Measurements from ENCODE around the gene PRR7. TPM values are rescaled to one million over a fixed set of nuclear protein-coding genes. Genes with fewer than 3 reads are reported as not detected.
A peak's percentile ranks its signal among the peaks of the same experiment; 100 is the strongest.

The PRR7 gene
- total and polyA plus RNA-seq, 4 experiments from 2014 or later: 5.2 to 17.8 (median 10.7) TPM

- Mint-ChIP-seq H3K27ac (peak overlapping the region; percentile 88 to 98 (median 95)), H3K4me3 (peak overlapping the region in 7 of 8 donors; percentile 42 to 85 (median 56)), H3K4me1 (peaks cover 37 to 81% (median 56%) of the 10 kb centered on the region in 4 donors), H3K36me3 (peaks cover 46 to 65% of the 10 kb centered on the region in 2 donors), H3K9me3 (peaks cover 0 to 2% (median 0%) of the 10 kb centered on the region in 8 donors), H3K27me3 (no peaks in the 10 kb centered on the region)
- peak; percentile 66 to 90 (median 73) for DNase-seq
- H3K4me3 ChIP-seq (ENCODE audit: low read length in 2 of 2): no peak overlapping the region
- peak overlapping the region; percentile 94 for H3K27ac ChIP-seq (ENCODE audit: low read depth, low read length)
- peaks cover 50% of the 10 kb centered on the region for H3K36me3 ChIP-seq (ENCODE audit: insufficient read depth, low read length)
- ChIA-PET POLR2A (ENCODE audit: partially characterized antibody) (interaction anchor here (0.7 to 20.7 kb wide), 9 partner anchors 8 to 904 kb away, joined by 3 to 1171 read pairs (median 10); partner anchors contain the start of genes F12, GRK6, PFN3 and PRR7), CTCF (ENCODE audit: partially characterized antibody) (interaction anchor here (1.0 to 26.1 kb wide), 9 partner anchors 9 to 51 kb away, joined by 4 to 821 read pairs (median 5); partner anchors contain the start of genes F12 and PFN3)
- intact Hi-C loops (cut with micrococcal nuclease): loop anchor here (1.0 kb wide), 1 partner anchor 9 kb away; no protein-coding TSS in a partner anchor
- H3K4me1 ChIP-seq (ENCODE audit: insufficient read depth, low read length): peaks cover 80% of the 10 kb centered on the region
- H3K9me3 ChIP-seq (ENCODE audit: control insufficient read depth in 1 of 2, low read length in 2 of 2): no peaks in the 10 kb centered on the region
- no peaks in the 10 kb centered on the region for H3K27me3 ChIP-seq (ENCODE audit: insufficient read depth, low read length)
Observed at GRCh38 chr5:177440211-177440989, 6.2 kb upstream of the PRR7 start.

GRCh38 chr5:177440990-177441780 lies 5.4 kb upstream of the PRR7 start:
- H3K36me3 Mint-ChIP-seq: peaks cover 42 to 64% of the 10 kb centered on the region in 2 donors
- CTCF ChIA-PET (ENCODE audit: partially characterized antibody): interaction anchor here (0.9 to 26.1 kb wide), 9 partner anchors 11 to 52 kb away, joined by 4 to 821 read pairs (median 5); partner anchors contain the start of genes F12, GRK6 and PFN3
- POLR2A ChIA-PET (ENCODE audit: partially characterized antibody): interaction anchor here (0.7 to 20.7 kb wide), 11 partner anchors 7 to 905 kb away, joined by 3 to 1171 read pairs (median 10); partner anchors contain the start of genes F12, GRK6, PFN3 and PRR7
- H3K4me3 Mint-ChIP-seq: no peak overlapping the region
- H3K4me1 Mint-ChIP-seq: peaks cover 44 to 81% (median 62%) of the 10 kb centered on the region in 4 donors
- DNase-seq: no peak
- Histone ChIP-seq H3K36me3 (ENCODE audit: insufficient read depth, low read length) (peaks cover 44% of the 10 kb centered on the region), H3K9me3 (ENCODE audit: control insufficient read depth in 1 of 2, low read length in 2 of 2) (no peaks in the 10 kb centered on the region), H3K27me3 (ENCODE audit: insufficient read depth, low read length) (no peaks in the 10 kb centered on the region), H3K27ac (ENCODE audit: low read depth, low read length) (peak overlapping the region; percentile 94), H3K4me3 (ENCODE audit: low read length in 2 of 2) (no peak overlapping the region), H3K4me1 (ENCODE audit: insufficient read depth, low read length) (peaks cover 81% of the 10 kb centered on the region)
- H3K27me3 Mint-ChIP-seq: no peaks in the 10 kb centered on the region
- intact Hi-C loops (cut with micrococcal nuclease): loop anchor here (1.0 kb wide), 1 partner anchor 10 kb away; no protein-coding TSS in a partner anchor
- H3K9me3 Mint-ChIP-seq: peaks cover 0 to 2% (median 0%) of the 10 kb centered on the region in 8 donors
- peak overlapping the region; percentile 37 to 98 (median 78) for H3K27ac Mint-ChIP-seq

- no peak overlapping the region for H3K4me3 ChIP-seq (ENCODE audit: low read length in 2 of 2)
- intact Hi-C loops (cut with micrococcal nuclease): no loop called here
- H3K4me1 ChIP-seq (ENCODE audit: insufficient read depth, low read length): peaks cover 73% of the 10 kb centered on the region
- no peaks in the 10 kb centered on the region for H3K27me3 Mint-ChIP-seq
- H3K4me3 Mint-ChIP-seq: peak overlapping the region in 1 of 8 donors; percentile 45
- H3K9me3 Mint-ChIP-seq: peaks cover 0 to 2% (median 0%) of the 10 kb centered on the region in 8 donors
- POLR2A ChIA-PET (ENCODE audit: partially characterized antibody): interaction anchor here (0.7 to 20.7 kb wide), 6 partner anchors 10 to 53 kb away, joined by 3 to 1171 read pairs (median 76); partner anchors contain the start of genes F12, GRK6 and PFN3
- H3K36me3 Mint-ChIP-seq: peaks cover 32 to 55% of the 10 kb centered on the region in 2 donors
- H3K27ac ChIP-seq (ENCODE audit: low read depth, low read length): peak overlapping the region; percentile 94
- H3K9me3 ChIP-seq (ENCODE audit: control insufficient read depth in 1 of 2, low read length in 2 of 2): no peaks in the 10 kb centered on the region
- H3K4me1 Mint-ChIP-seq: peaks cover 42 to 72% (median 58%) of the 10 kb centered on the region in 4 donors
- H3K27me3 ChIP-seq (ENCODE audit: insufficient read depth, low read length): no peaks in the 10 kb centered on the region
- DNase-seq: no peak
- peaks cover 35% of the 10 kb centered on the region for H3K36me3 ChIP-seq (ENCODE audit: insufficient read depth, low read length)
- H3K27ac Mint-ChIP-seq: peak overlapping the region; percentile 37 to 99 (median 68)
- CTCF ChIA-PET (ENCODE audit: partially characterized antibody): interaction anchor here (0.9 to 26.1 kb wide), 4 partner anchors 10 to 51 kb away, joined by 4 to 821 read pairs (median 58); partner anchors contain the start of genes F12, GRK6 and PFN3
Observed at GRCh38 chr5:177442066-177442826, 4.4 kb upstream of the PRR7 start.

GRCh38 chr5:177443144-177443983 lies 3.2 kb upstream of the PRR7 start:
- no peaks in the 10 kb centered on the region for H3K27me3 Mint-ChIP-seq
- peaks cover 0 to 1% (median 0%) of the 10 kb centered on the region in 8 donors for H3K9me3 Mint-ChIP-seq
- Histone ChIP-seq H3K9me3 (ENCODE audit: control insufficient read depth in 1 of 2, low read length in 2 of 2) (no peaks in the 10 kb centered on the region), H3K4me3 (ENCODE audit: low read length in 2 of 2) (no peak overlapping the region), H3K36me3 (ENCODE audit: insufficient read depth, low read length) (peaks cover 26% of the 10 kb centered on the region), H3K27ac (ENCODE audit: low read depth, low read length) (peak overlapping the region; percentile 94), H3K27me3 (ENCODE audit: insufficient read depth, low read length) (no peaks in the 10 kb centered on the region), H3K4me1 (ENCODE audit: insufficient read depth, low read length) (peaks cover 72% of the 10 kb centered on the region)
- CTCF ChIA-PET (ENCODE audit: partially characterized antibody): interaction anchor here (1.6 to 26.1 kb wide), 6 partner anchors 9 to 57 kb away, joined by 3 to 821 read pairs (median 55); partner anchors contain the start of genes F12, GRK6 and PFN3
- H3K27ac Mint-ChIP-seq: peak overlapping the region; percentile 41 to 99 (median 95)
- POLR2A ChIA-PET (ENCODE audit: partially characterized antibody): interaction anchor here (0.9 to 20.7 kb wide), 8 partner anchors 7 to 133 kb away, joined by 3 to 1171 read pairs (median 90); partner anchors contain the start of genes F12, GRK6, PFN3 and RGS14
- intact Hi-C loops (cut with micrococcal nuclease): no loop called here
- no peak for DNase-seq
- H3K36me3 Mint-ChIP-seq: peaks cover 21 to 45% of the 10 kb centered on the region in 2 donors
- no peak overlapping the region for H3K4me3 Mint-ChIP-seq
- peaks cover 39 to 70% (median 55%) of the 10 kb centered on the region in 4 donors for H3K4me1 Mint-ChIP-seq

GRCh38 chr5:177444106-177445051 lies 2.2 kb upstream of the PRR7 start:
- Mint-ChIP-seq H3K4me3 (peak overlapping the region; percentile 16 to 89 (median 82)), H3K4me1 (peaks cover 36 to 68% (median 52%) of the 10 kb centered on the region in 4 donors), H3K9me3 (peaks cover 0 to 4% (median 0%) of the 10 kb centered on the region in 8 donors), H3K36me3 (peaks cover 13 to 39% of the 10 kb centered on the region in 2 donors), H3K27me3 (no peaks in the 10 kb centered on the region), H3K27ac (peak overlapping the region; percentile 95 to 99 (median 97))
- H3K27ac ChIP-seq (ENCODE audit: low read depth, low read length): peak overlapping the region; percentile 94
- H3K4me3 ChIP-seq (ENCODE audit: low read length in 2 of 2): no peak overlapping the region
- intact Hi-C loops (cut with micrococcal nuclease): no loop called here
- H3K9me3 ChIP-seq (ENCODE audit: control insufficient read depth in 1 of 2, low read length in 2 of 2): no peaks in the 10 kb centered on the region
- H3K4me1 ChIP-seq (ENCODE audit: insufficient read depth, low read length): peaks cover 71% of the 10 kb centered on the region
- CTCF ChIA-PET (ENCODE audit: partially characterized antibody): interaction anchor here (1.3 to 26.1 kb wide), 9 partner anchors 8 to 141 kb away, joined by 3 to 821 read pairs (median 6); partner anchors contain the start of genes F12, GRK6, PFN3 and PRELID1
- H3K36me3 ChIP-seq (ENCODE audit: insufficient read depth, low read length): peaks cover 21% of the 10 kb centered on the region
- POLR2A ChIA-PET (ENCODE audit: partially characterized antibody): interaction anchor here (0.8 to 20.7 kb wide), 10 partner anchors 8 to 134 kb away, joined by 3 to 1171 read pairs (median 54); partner anchors contain the start of genes F12, GRK6, PDLIM7 and PFN3
- peak in 4 of 5 donors; percentile 46 to 80 (median 57) for DNase-seq
- H3K27me3 ChIP-seq (ENCODE audit: insufficient read depth, low read length): no peaks in the 10 kb centered on the region

Data from CD4-positive, alpha-beta memory T cell (primary cell).